T-helper 2 cell treated with Interferon-gamma antibody and Interleukin-4, amounts not matched to agents 100 ng/mL and 5 ng/mL, for 36 hours (primary cell): Measurements from ENCODE around the gene IGF2BP3. TPM values are rescaled to one million over a fixed set of nuclear protein-coding genes. Genes with fewer than 3 reads are reported as not detected.
"Not testable (repeated sequence)": the region's sequence is repeated elsewhere in the genome, so short reads cannot be mapped to it uniquely, and the experiment has no call there.

Experiments used
- intact Hi-C: fragments of 100-400 bp; cut with micrococcal nuclease; formaldehyde crosslinking; loops from one replicate; pipeline ENCODE4 v1.15.1; 2023
- total RNA-seq: library from RNA; stranded (reverse); gene quantifications from 2 replicates; pipeline ENCODE4 v1.2.3, GENCODE V29; 2022

Gene IGF2BP3
- total RNA-seq, 1 donor from 2014 or later, result 15.0 TPM

GRCh38 chr7:23312141-23312540 is 158.2 kb downstream of the IGF2BP3 start:
- intact Hi-C loops, result not testable (repeated sequence)

GRCh38 chr7:23308754-23309153 is 161.5 kb downstream of the IGF2BP3 start:
- intact Hi-C loops, result no loop called here

GRCh38 chr7:23306936-23307521 is 163.3 kb downstream of the IGF2BP3 start:
- intact Hi-C loops, result no loop called here

- intact Hi-C loops, result loop anchor here (1.0 to 5.0 kb wide), 9 partner anchors 23 to 478 kb away; partner anchors contain the start of genes KLHL7 and TOMM7
Observed at GRCh38 chr7:23299770-23300300, 170.5 kb downstream of the IGF2BP3 start.

- intact Hi-C loops, result loop anchor here (1.0 to 5.0 kb wide), 9 partner anchors 22 to 477 kb away; partner anchors contain the start of genes KLHL7 and TOMM7
Observed at GRCh38 chr7:23298885-23299769, 171.2 kb downstream of the IGF2BP3 start, which contains the start of gene MALSU1. TSS of gene MALSU1 (plus strand) at chr7:23299339. CDS start at chr7:23299353, 14 bp downstream.

GRCh38 chr7:23298141-23298881 is 172.0 kb downstream of the IGF2BP3 start:
- intact Hi-C loops, result loop anchor here (2.0 to 5.0 kb wide), 2 partner anchors 58 to 476 kb away; partner anchors contain the start of gene TOMM7

- intact Hi-C loops, result loop anchor here (5.0 kb wide), 1 partner anchor 473 kb away; the partner anchor contains the start of gene TOMM7
Observed at GRCh38 chr7:23295401-23295697, 174.9 kb downstream of the IGF2BP3 start.

GRCh38 chr7:23294549-23295400 is 175.5 kb downstream of the IGF2BP3 start:
- intact Hi-C loops, result loop anchor here (5.0 kb wide), 1 partner anchor 472 kb away; the partner anchor contains the start of gene TOMM7

- intact Hi-C loops, result no loop called here
Observed at GRCh38 chr7:23293500-23294073, 176.7 kb downstream of the IGF2BP3 start.

GRCh38 chr7:23292623-23293022 is 177.7 kb downstream of the IGF2BP3 start:
- intact Hi-C loops, result no loop called here

GRCh38 chr7:23291957-23292560 is 178.2 kb downstream of the IGF2BP3 start:
- intact Hi-C loops, result no loop called here

GRCh38 chr7:23290993-23291392 is 179.3 kb downstream of the IGF2BP3 start:
- intact Hi-C loops, result no loop called here

- intact Hi-C loops, result no loop called here
Observed at GRCh38 chr7:23287612-23288011, 182.7 kb downstream of the IGF2BP3 start.

- intact Hi-C loops, result no loop called here
Observed at GRCh38 chr7:23285657-23286646, 184.3 kb downstream of the IGF2BP3 start.

GRCh38 chr7:23284871-23285270 is 185.4 kb downstream of the IGF2BP3 start:
- intact Hi-C loops, result no loop called here

GRCh38 chr7:23283086-23283485 is 187.2 kb downstream of the IGF2BP3 start:
- intact Hi-C loops, result no loop called here

GRCh38 chr7:23279819-23280525 is 190.3 kb downstream of the IGF2BP3 start:
- intact Hi-C loops, result no loop called here
